Skin of body (tissue), 2 donors: Measurements from ENCODE around the gene TFF3. TPM values are rescaled to one million over a fixed set of nuclear protein-coding genes. Genes with fewer than 3 reads are reported as not detected.

Experiments used
- DNase-seq: peaks from one replicate; lab custom pipeline; 2025; lab: John Stamatoyannopoulos, UW
- total RNA-seq: library from RNA; depleted of rRNA; stranded (reverse); fragments of >200 nt; gene quantifications from one replicate; pipeline ENCODE4 v1.2.3, GENCODE V29; 2014

The TFF3 gene
- total RNA-seq, 1 donor from 2014 or later = 5.1 TPM

GRCh38 chr21:42291003-42291750 is 24.0 kb downstream of the TFF3 start:
- no peak for DNase-seq

GRCh38 chr21:42290505-42290904 is 24.7 kb downstream of the TFF3 start:
- DNase-seq = no peak

GRCh38 chr21:42289926-42290325 is 25.3 kb downstream of the TFF3 start:
- no peak for DNase-seq

- DNase-seq = no peak
These were observed 26.2 kb downstream of the TFF3 start for GRCh38 chr21:42288962-42289361.

- no peak for DNase-seq
These were observed 27.8 kb downstream of the TFF3 start for GRCh38 chr21:42287193-42288083.

GRCh38 chr21:42286416-42286815 is 28.8 kb downstream of the TFF3 start:
- DNase-seq = no peak

- no peak for DNase-seq
These were observed 29.5 kb downstream of the TFF3 start for GRCh38 chr21:42285569-42286245.

GRCh38 chr21:42282715-42283114 is 32.5 kb downstream of the TFF3 start:
- no peak for DNase-seq

GRCh38 chr21:42282021-42282420 is 33.2 kb downstream of the TFF3 start:
- DNase-seq = no peak

- no peak for DNase-seq
These were observed 34.0 kb downstream of the TFF3 start for GRCh38 chr21:42281181-42281680.

- no peak for DNase-seq
These were observed 34.6 kb downstream of the TFF3 start for GRCh38 chr21:42280356-42281180.

- no peak for DNase-seq
These were observed 35.3 kb downstream of the TFF3 start for GRCh38 chr21:42279888-42280287.

GRCh38 chr21:42279341-42279871 is 35.8 kb downstream of the TFF3 start:
- DNase-seq = no peak

- DNase-seq = no peak
These were observed 36.6 kb downstream of the TFF3 start for GRCh38 chr21:42278451-42279149.

- no peak for DNase-seq
These were observed 37.6 kb downstream of the TFF3 start for GRCh38 chr21:42277593-42277992.

- DNase-seq = no peak
These were observed 38.6 kb downstream of the TFF3 start for GRCh38 chr21:42276526-42277154.

GRCh38 chr21:42276076-42276475 is 39.1 kb downstream of the TFF3 start:
- no peak for DNase-seq

- no peak for DNase-seq
These were observed 42.1 kb downstream of the TFF3 start for GRCh38 chr21:42272984-42273600.
